ENCODE results near the gene SIGLEC7.

Gene SIGLEC7

GRCh38 chr19:51094696-51095279 is 47.3 kb upstream of the SIGLEC7 start:
- TF ChIP-seq CTCF (IDR thresholded peaks at IDR 0.05; ENCODE audit: low read length): peak; percentile 28
- TF ChIP-seq EZH2phosphoT487 (IDR thresholded peaks at IDR 0.05; ENCODE audit: low read length): no peak
- no peak for DNase-seq

GRCh38 chr19:51096473-51097165 is 45.5 kb upstream of the SIGLEC7 start:
- H3K4me1 ChIP-seq (ENCODE audit: low read length): no peaks in the 10 kb centered on the region
- TF ChIP-seq EZH2phosphoT487 (IDR thresholded peaks at IDR 0.05; ENCODE audit: low read length) (no peak), EZH2 (optimal IDR thresholded peaks at IDR 0.05; ENCODE audit: low read depth, low read length) (no peak), CTCF (IDR thresholded peaks at IDR 0.05; ENCODE audit: low read length) (no peak)
- H3K9me3 ChIP-seq (replicated peaks; ENCODE audit: insufficient read depth, low read length): no peaks in the 10 kb centered on the region
- H3K4me3 ChIP-seq (ENCODE audit: low read length): no peak overlapping the region
- no peak overlapping the region for H3K9ac ChIP-seq (ENCODE audit: low read length)
- peaks cover 2% of the 10 kb centered on the region; the same call in 1 of the 2 replicates for H3K79me2 ChIP-seq (ENCODE audit: low read length)
- no peak for DNase-seq
- H3K27me3 ChIP-seq (replicated peaks; ENCODE audit: insufficient read depth, low read length): no peaks in the 10 kb centered on the region
- H2AFZ ChIP-seq (ENCODE audit: low read length): no peak overlapping the region
- no peaks in the 10 kb centered on the region for H3F3A ChIP-seq (ENCODE audit: insufficient read depth, low read length)
- H4K20me1 ChIP-seq (ENCODE audit: insufficient read depth, low read length): no peaks in the 10 kb centered on the region
- H3K4me2 ChIP-seq (ENCODE audit: low read depth, low read length): no peak overlapping the region
- H3K36me3 ChIP-seq (replicated peaks; ENCODE audit: insufficient read depth, low read length): no peaks in the 10 kb centered on the region
- H3K27ac ChIP-seq (ENCODE audit: low read length): no peak overlapping the region
- no peaks in the 10 kb centered on the region for H3K9me2 ChIP-seq (replicated peaks; ENCODE audit: insufficient read depth, low read length)

More at GRCh38 chr19:51094696-51095279, 47.3 kb upstream of the SIGLEC7 start:
- Histone ChIP-seq H3K4me3 (ENCODE audit: low read length) (no peak overlapping the region), H3K9me2 (replicated peaks; ENCODE audit: insufficient read depth, low read length) (no peaks in the 10 kb centered on the region), H3K27ac (ENCODE audit: low read length) (no peak overlapping the region), H2AFZ (ENCODE audit: low read length) (no peak overlapping the region), H4K20me1 (ENCODE audit: insufficient read depth, low read length) (no peaks in the 10 kb centered on the region), H3K4me1 (ENCODE audit: low read length) (no peaks in the 10 kb centered on the region), H3K4me2 (ENCODE audit: low read depth, low read length) (no peak overlapping the region), H3F3A (ENCODE audit: insufficient read depth, low read length) (no peaks in the 10 kb centered on the region), H3K36me3 (replicated peaks; ENCODE audit: insufficient read depth, low read length) (no peaks in the 10 kb centered on the region), H3K9ac (ENCODE audit: low read length) (no peak overlapping the region), H3K79me2 (ENCODE audit: low read length) (no peaks in the 10 kb centered on the region), H3K27me3 (replicated peaks; ENCODE audit: insufficient read depth, low read length) (no peaks in the 10 kb centered on the region), H3K9me3 (replicated peaks; ENCODE audit: insufficient read depth, low read length) (no peaks in the 10 kb centered on the region)

- Histone ChIP-seq H3F3A (ENCODE audit: insufficient read depth, low read length) (no peaks in the 10 kb centered on the region), H3K79me2 (ENCODE audit: low read length) (peaks cover 2% of the 10 kb centered on the region; the same call in 1 of the 2 replicates), H3K9me2 (replicated peaks; ENCODE audit: insufficient read depth, low read length) (no peaks in the 10 kb centered on the region), H3K36me3 (replicated peaks; ENCODE audit: insufficient read depth, low read length) (0 out of 2 replicates have a peak, but pooled peaks cover under 1% of the 10 kb centered on the region), H3K27ac (ENCODE audit: low read length) (no peak overlapping the region), H3K9me3 (replicated peaks; ENCODE audit: insufficient read depth, low read length) (no peaks in the 10 kb centered on the region), H3K9ac (ENCODE audit: low read length) (no peak overlapping the region), H2AFZ (ENCODE audit: low read length) (no peak overlapping the region), H3K4me1 (ENCODE audit: low read length) (no peaks in the 10 kb centered on the region), H3K27me3 (replicated peaks; ENCODE audit: insufficient read depth, low read length) (no peaks in the 10 kb centered on the region), H3K4me2 (ENCODE audit: low read depth, low read length) (no peak overlapping the region), H4K20me1 (ENCODE audit: insufficient read depth, low read length) (no peaks in the 10 kb centered on the region), H3K4me3 (ENCODE audit: low read length) (no peak overlapping the region)
- TF ChIP-seq EZH2 (optimal IDR thresholded peaks at IDR 0.05; ENCODE audit: low read depth, low read length) (no peak), EZH2phosphoT487 (IDR thresholded peaks at IDR 0.05; ENCODE audit: low read length) (no peak), CTCF (IDR thresholded peaks at IDR 0.05; ENCODE audit: low read length) (peak; percentile 42)
- peak; percentile 24 for DNase-seq
These were observed 44.8 kb upstream of the SIGLEC7 start for GRCh38 chr19:51097166-51097738.
